ENCODE measurements around the gene COL26A1.

The COL26A1 gene

GRCh38 chr7:101333912-101334311 is 28.8 kb upstream of the COL26A1 start:
- no peak for TF ChIP-seq CTCF (IDR thresholded peaks at IDR 0.05)

DNA sequence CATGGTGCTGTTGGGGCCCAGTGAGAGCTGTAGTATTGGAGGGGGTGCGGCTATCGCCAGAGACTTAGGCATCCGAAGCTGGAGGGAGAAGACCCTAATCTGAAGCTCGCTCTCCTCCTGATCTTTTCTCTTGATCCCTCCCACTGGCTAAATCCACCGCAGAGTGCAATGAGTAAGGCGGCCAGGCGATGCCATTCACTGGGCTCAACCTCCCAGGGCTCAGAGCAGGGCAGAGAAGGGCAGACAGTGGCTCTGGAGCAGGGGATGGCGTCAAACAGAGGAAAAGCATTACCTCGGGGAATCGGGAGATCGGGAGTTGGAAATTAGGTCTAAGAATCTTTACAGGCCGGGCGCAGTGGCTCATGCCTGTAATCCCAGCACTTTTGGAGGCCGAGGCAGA is 22.3 kb upstream of the COL26A1 start:
- no peak for TF ChIP-seq CTCF (IDR thresholded peaks at IDR 0.05)

DNA sequence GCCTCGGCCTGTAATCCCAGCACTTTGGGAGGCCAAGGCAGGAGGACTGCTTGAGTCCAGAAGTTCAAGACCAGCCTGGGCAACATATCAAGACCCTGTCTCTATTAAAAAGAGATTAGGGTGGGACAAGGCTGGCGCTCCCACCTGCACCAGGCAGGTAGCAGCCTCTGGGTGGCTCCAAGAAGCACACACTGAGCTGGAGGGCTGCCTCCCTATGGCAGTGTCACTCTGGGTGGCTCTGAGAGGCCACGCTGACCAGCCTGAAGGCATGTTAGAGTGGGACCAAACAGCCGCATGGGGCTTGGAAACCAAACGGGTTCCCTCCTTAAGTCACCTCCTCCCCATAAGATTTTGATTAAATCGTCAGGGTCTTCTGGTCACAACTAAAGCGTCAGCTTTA is 19.8 kb upstream of the COL26A1 start:
- TF ChIP-seq CTCF (IDR thresholded peaks at IDR 0.05), result no peak

DNA sequence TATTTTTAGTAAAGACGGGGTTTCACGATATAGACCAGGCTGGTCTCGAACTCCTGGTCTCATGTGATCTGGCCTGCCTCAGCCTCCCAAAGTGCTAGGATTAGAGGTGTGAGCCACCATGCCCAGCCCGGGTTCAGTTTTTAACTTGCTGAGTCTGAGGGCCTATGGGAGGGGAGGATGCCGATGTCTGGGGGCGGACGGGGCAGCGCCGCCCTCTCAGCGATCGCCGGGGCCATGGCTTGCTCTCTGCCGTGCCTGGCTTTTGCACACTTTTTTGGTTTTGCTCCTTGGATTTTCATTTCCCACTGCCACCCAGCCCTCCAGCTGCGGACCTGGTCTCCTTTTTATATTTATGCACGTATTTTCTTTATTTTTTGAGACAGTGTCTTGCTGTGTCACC is 15.2 kb upstream of the COL26A1 start:
- TF ChIP-seq CTCF (IDR thresholded peaks at IDR 0.05), result no peak

DNA sequence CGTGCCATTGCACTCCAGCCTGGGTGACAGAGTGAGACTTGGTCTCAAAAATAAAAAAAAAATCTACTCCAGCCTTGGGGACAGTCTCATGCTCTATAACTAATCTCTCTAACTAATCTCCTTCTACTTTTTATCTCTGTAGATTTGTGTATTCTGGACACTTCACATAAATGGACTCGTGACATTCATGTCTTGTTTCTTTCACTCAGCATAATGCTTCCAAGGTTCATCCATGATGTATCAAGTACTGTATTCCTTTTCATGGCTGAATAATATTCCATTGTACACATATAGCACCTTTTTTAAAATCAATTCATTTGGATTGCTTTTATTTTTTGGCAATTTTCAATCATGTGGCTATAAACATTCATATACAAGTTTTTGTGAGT is 9.8 kb upstream of the COL26A1 start:
- no peak for TF ChIP-seq CTCF (IDR thresholded peaks at IDR 0.05)

DNA sequence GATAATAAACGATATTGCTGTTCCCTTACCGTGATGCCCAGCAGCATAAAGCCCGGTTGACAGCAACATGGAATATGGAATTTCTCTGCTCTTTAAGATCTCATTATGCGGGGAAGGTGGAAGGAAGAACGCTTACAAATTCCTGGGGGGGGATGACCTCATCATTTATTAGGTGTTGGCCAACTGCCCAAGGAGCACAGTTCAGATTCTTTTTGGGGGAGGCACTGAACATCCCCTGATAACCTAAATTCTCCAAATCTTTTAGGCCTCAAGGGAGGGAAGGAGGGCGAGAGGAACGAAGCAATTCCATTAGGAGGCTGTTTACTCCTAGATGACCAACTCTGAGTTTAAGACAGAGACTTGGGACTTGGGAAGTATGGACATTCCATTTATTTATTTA is 5.2 kb upstream of the COL26A1 start:
- TF ChIP-seq CTCF (IDR thresholded peaks at IDR 0.05), result no peak

DNA sequence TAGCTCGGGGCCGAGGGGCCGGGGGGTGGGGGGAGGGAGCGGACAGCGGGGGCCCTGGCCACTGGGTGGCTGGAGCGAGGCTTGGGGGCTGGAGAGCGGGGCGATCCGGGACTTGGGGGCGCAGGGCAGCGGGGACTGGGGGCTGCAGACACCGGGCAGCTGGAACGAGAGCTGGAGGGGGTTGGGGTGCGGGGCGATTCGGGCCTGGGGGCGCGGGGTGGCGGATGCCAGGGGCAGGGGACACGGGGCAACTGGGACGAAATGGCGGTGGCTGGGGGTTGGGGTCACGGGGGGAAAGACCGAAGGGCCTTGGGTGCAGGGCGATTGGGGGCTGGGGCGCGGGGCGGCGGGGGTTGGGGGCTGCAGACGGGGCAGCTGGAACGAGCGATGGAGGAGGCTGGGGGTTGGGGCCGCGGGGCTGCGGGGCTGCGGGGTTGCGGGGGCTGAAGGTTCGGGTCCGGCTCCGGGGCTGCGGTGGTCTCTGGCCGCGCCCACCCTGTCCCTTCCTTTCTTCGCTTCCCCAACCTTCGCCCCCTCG is 590 bp downstream of the COL26A1 start:
- no peak for TF ChIP-seq CTCF (IDR thresholded peaks at IDR 0.05)

GRCh38 chr7:101363734-101364374 is 1.2 kb downstream of the COL26A1 start:
- peak; percentile 91 for TF ChIP-seq CTCF (IDR thresholded peaks at IDR 0.05)

Measured in LNCAP (cell line).